ENCODE data around the gene PIK3CD. TPM values are rescaled to one million over a fixed set of nuclear protein-coding genes. Genes with fewer than 3 reads are reported as not detected.
"Not testable (repeated sequence)": the region's sequence is repeated elsewhere in the genome, so short reads cannot be mapped to it uniquely, and the experiment has no call there.

PIK3CD gene
- total and polyA plus RNA-seq, 10 of the 15 experiments (the other 5 are each of a cell fraction or from before 2014, with no cell fraction given) = 7.0 to 101 (median 51.1) TPM

- in situ Hi-C loops (cut with MboI) (no loop called here), intact Hi-C loops (cut with micrococcal nuclease; ENCODE audit: unreplicated experiment) (no loop called here)
- ChIA-PET POLR2A (no interaction called here), RAD21 (ENCODE audit: unreplicated experiment) (interaction anchor here (1.1 kb wide), 1 partner anchor 120 kb away, joined by 3 read pairs; no protein-coding TSS in a partner anchor), SMC1A (ENCODE audit: uncharacterized antibody, unreplicated experiment) (interaction anchor here (0.7 to 1.1 kb wide), 2 partner anchors 39 to 748 kb away, joined by 3 read pairs; no protein-coding TSS in a partner anchor), CTCF (interaction anchor here (0.7 to 1.2 kb wide), 2 partner anchors 38 to 120 kb away, joined by 3 to 4 read pairs; no protein-coding TSS in a partner anchor)
- H2AFZ ChIP-seq (ENCODE audit: control insufficient read depth, low read depth, low read length) = no peak overlapping the region
- WGBS (ENCODE audit: insufficient coverage, insufficient replicate concordance, low lambda C conversion rate, missing lambda C conversion rate) = 89% methylated on average over 7 of the region's 7 CpGs
- FAIRE-seq (no peak), DNase-seq (ENCODE audit: low read depth, low spot score) (no peak), ATAC-seq (no peak)
- no peak overlapping the region for H3K9ac ChIP-seq (ENCODE audit: control insufficient read depth, insufficient read depth, low read length)
- H4K20me1 ChIP-seq (ENCODE audit: control insufficient read depth, insufficient read depth) = no peaks in the 10 kb centered on the region
- no peaks in the 10 kb centered on the region for H3K4me1 ChIP-seq (ENCODE audit: control insufficient read depth, insufficient read depth, low read length)
- H3K79me2 ChIP-seq (ENCODE audit: control insufficient read depth, insufficient read depth, low read length) = no peaks in the 10 kb centered on the region
- no peaks in the 10 kb centered on the region for H3K9me3 ChIP-seq (replicated peaks; ENCODE audit: control insufficient read depth, insufficient read depth, low read length)
- no peaks in the 10 kb centered on the region for H3K27me3 ChIP-seq (replicated peaks in 1 of 2; ENCODE audit: control insufficient read depth in 2 of 2, insufficient read depth in 2 of 2, low read length in 1 of 2)
- H3K36me3 ChIP-seq (ENCODE audit: control insufficient read depth in 2 of 2, insufficient read depth in 2 of 2, low read length in 1 of 2) = peaks cover 13 to 16% of the 10 kb centered on the region in 2 experiments
- H3K4me2 ChIP-seq (ENCODE audit: control insufficient read depth, insufficient read depth) = no peak overlapping the region
- BruUV-seq (replicated peaks) = no TSS peak
- no peak overlapping the region for H3K27ac ChIP-seq (ENCODE audit: control insufficient read depth, insufficient read depth)
- no peak overlapping the region for H3K4me3 ChIP-seq
- TF ChIP-seq RFX5 (IDR thresholded peaks at IDR 0.05; ENCODE audit: low read depth, low read length) (no peak), TCF7 (IDR thresholded peaks at IDR 0.05; ENCODE audit: borderline replicate concordance) (no peak), ZBTB4 (CRISPR knock-in tag; IDR thresholded peaks at IDR 0.05) (no peak), KAT2A (conservative IDR thresholded peaks at IDR 0.05; ENCODE audit: control insufficient read depth, low read depth, low read length) (no peak), PBX3 (IDR thresholded peaks at IDR 0.05; ENCODE audit: insufficient replicate concordance, low read depth, low read length) (no peak), STAT1 (conservative IDR thresholded peaks at IDR 0.05) (no peak), ZNF207 (IDR thresholded peaks at IDR 0.05; ENCODE audit: borderline replicate concordance) (no peak), MYC (IDR thresholded peaks at IDR 0.05; ENCODE audit: insufficient read depth, insufficient read length, insufficient replicate concordance, low read length, severe bottlenecking) (no peak), HDAC2 (IDR thresholded peaks at IDR 0.05) (no peak), POLR2A (IDR thresholded peaks at IDR 0.05; ENCODE audit: low read depth, low read length) (no peak), SREBF2 (IDR thresholded peaks at IDR 0.05; ENCODE audit: low read length) (no peak)
Observed at GRCh38 chr1:9746651-9747050, 95.1 kb downstream of the PIK3CD start.

- H3K4me3 ChIP-seq; H3K27ac ChIP-seq (ENCODE audit: control insufficient read depth, insufficient read depth); H3K79me2 ChIP-seq (ENCODE audit: control insufficient read depth, insufficient read depth, low read length); H3K9ac ChIP-seq (ENCODE audit: control insufficient read depth, insufficient read depth, low read length); DNase-seq (ENCODE audit: low read depth, low spot score); RAD21 ChIA-PET (ENCODE audit: unreplicated experiment); H3K27me3 ChIP-seq (replicated peaks in 1 of 2; ENCODE audit: control insufficient read depth in 2 of 2, insufficient read depth in 2 of 2, low read length in 1 of 2); H3K4me1 ChIP-seq (ENCODE audit: control insufficient read depth, insufficient read depth, low read length); SMC1A ChIA-PET (ENCODE audit: uncharacterized antibody, unreplicated experiment); POLR2A ChIA-PET; H3K4me2 ChIP-seq (ENCODE audit: control insufficient read depth, insufficient read depth); H4K20me1 ChIP-seq (ENCODE audit: control insufficient read depth, insufficient read depth); intact Hi-C loops (cut with micrococcal nuclease; ENCODE audit: unreplicated experiment); ATAC-seq; CTCF ChIA-PET; H3K9me3 ChIP-seq (replicated peaks; ENCODE audit: control insufficient read depth, insufficient read depth, low read length); H2AFZ ChIP-seq (ENCODE audit: control insufficient read depth, low read depth, low read length); BruUV-seq (replicated peaks); in situ Hi-C loops (cut with MboI); FAIRE-seq: not testable (repeated sequence)
- WGBS (ENCODE audit: insufficient coverage, insufficient replicate concordance, low lambda C conversion rate, missing lambda C conversion rate) = 100% methylated on average over 9 of the region's 9 CpGs
- H3K36me3 ChIP-seq (ENCODE audit: control insufficient read depth in 2 of 2, insufficient read depth in 2 of 2, low read length in 1 of 2) = peaks cover 16 to 19% of the 10 kb centered on the region in 2 experiments
Observed at GRCh38 chr1:9748391-9748790, 96.9 kb downstream of the PIK3CD start.
